Hindlimb muscle (tissue), 1 donor: ENCODE measurements around the gene TRIM77. TPM values are rescaled to one million over a fixed set of nuclear protein-coding genes. Genes with fewer than 3 reads are reported as not detected.
"Not testable (repeated sequence)": the region's sequence is repeated elsewhere in the genome, so short reads cannot be mapped to it uniquely, and the experiment has no call there.

Experiments
- DNase-seq: peaks from one replicate; pipeline ENCODE4 v3.0.0-alpha.2; 2013
- polyA plus RNA-seq: library from polyadenylated mRNA; unstranded; fragments of 120-200 nt; gene quantifications from one replicate; pipeline ENCODE4 v1.2.1, GENCODE V29; 2013; ENCODE audit not compliant: insufficient read length

Gene TRIM77, protein sequence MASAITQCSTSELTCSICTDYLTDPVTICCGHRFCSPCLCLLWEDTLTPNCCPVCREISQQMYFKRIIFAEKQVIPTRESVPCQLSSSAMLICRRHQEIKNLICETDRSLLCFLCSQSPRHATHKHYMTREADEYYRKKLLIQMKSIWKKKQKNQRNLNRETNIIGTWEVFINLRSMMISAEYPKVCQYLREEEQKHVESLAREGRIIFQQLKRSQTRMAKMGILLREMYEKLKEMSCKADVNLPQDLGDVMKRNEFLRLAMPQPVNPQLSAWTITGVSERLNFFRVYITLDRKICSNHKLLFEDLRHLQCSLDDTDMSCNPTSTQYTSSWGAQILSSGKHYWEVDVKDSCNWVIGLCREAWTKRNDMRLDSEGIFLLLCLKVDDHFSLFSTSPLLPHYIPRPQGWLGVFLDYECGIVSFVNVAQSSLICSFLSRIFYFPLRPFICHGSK
- polyA plus RNA-seq, result not detected

DNA sequence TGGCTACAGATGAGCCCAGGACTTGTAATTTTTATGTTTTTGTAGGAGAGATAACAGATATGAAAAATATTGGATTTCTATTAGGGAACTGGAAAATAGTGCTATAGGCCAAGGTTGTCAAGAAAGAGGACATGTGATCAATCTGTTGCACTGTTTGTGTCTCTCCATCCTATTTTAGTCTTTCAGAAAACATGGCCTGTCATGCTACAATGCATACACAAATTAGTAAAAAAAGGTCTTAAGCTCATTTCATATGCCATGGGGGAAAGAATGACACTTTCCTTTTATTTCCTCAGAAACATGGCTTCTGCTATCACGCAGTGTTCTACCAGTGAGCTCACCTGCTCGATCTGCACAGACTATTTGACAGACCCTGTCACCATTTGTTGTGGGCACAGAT, at the start of gene TRIM77:
TRIM77 (plus strand) TSS at position 301 of the 400 bp plus-strand sequence; CDS start at position 301, 0 bp downstream.
- DNase-seq, result not testable (repeated sequence)

DNA sequence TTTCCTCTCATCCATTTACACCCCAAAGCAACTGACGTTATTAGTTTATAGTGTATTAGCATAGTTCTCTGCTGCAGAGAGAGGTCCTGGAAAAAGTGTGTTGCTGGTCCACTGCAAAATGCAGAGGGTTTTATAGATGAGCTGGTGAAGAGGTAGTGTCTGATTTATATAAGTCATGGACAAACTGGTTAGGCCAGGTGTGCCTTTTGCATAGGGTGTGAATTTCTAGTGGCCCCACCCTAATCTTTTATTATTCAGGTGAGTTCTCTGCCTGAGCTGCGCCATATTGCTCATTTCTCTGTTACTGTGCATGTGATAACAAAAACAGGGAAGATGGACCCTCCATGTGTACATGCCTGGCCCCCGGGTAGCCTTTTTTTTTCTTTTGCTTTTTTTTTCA, 43.1 kb upstream of the TRIM77 start:
- no peak for DNase-seq

DNA sequence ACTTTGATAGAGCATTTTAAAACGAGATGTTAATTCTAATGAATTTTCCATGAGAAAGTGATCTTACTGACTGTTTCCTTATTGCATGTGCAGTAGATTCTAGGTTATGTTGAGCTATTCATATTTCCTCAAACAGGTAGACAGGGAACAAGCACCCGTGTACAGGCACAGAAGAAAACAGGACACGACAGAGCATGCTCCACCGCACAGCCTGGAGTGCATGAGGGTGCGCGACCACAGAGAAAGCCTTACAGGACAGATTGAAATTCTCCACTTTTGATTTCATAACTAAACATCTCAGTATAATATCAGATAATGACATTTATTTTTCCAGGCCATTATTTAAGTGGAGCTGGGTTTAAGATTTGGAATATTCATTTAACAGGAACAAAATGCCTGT, 41.9 kb upstream of the TRIM77 start:
- not testable (repeated sequence) for DNase-seq

DNA sequence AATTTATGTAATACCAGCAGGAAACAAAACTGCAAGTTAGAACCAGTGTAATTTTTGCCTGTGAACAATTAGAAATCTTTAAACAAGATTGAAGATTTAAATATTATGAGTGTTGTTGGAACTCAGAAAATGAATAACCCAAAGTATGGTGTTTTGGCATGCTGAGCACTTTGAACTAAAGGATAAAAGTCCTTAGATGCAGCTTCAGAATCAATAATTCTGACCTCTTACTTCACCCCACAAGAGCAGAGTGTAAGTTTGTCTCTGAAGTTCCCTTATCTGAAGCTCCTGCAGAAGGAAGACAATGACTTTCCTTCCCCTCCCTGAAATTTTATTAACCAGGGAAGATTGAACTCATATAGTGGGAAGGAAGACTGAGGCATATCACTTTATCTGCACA, 40.5 kb upstream of the TRIM77 start:
- not testable (repeated sequence) for DNase-seq

DNA sequence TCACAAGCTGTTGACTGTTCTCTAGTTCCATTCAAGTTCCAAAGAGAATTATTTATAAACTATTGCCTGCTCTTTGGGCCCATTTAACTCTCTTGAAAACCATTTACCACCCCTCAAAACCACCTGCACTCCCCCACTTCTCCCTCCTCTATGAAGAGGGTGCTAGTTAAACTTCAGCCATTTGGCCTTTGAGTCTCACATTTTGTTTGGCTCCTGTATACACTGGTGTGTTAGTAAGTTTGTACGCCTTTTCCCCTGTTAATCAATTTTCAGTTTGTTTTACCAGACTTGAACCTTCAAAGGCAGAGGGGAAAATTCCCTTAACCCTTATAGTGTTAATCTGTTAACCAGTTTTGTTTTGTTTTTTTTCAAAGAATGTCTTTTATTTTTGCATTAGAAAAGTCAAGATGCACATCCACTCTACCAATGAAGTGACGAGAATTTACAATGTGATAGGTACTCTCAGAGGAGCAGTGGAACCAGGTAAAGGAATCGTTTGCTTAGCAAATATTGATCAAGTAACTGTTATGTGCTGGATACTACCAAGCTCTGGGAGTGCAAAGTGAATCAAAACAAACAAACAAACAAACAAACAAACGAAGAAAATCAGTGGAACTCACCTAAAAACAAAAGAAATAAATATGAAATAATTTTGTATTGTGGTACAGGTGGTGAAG, 40.0 kb upstream of the TRIM77 start:
- not testable (repeated sequence) for DNase-seq

DNA sequence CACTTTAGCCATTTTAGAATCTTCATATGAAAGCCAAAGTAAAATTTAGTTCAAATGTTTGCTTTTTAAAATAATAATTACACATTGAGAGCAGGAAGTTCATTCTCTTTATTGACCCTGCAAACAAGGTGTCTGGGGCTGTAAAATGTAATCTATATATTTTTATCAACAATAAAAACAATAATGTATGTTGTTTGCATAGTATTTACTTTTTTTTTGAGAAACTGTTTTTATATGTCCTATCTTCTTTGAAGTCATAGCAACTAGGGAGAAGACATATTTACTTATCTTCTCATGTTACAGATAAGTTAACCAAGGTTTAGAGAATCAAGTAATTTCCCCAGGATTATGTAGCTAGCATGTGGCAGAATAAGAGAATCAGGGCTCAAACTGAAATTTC, 37.6 kb upstream of the TRIM77 start:
- DNase-seq, result not testable (repeated sequence)

DNA sequence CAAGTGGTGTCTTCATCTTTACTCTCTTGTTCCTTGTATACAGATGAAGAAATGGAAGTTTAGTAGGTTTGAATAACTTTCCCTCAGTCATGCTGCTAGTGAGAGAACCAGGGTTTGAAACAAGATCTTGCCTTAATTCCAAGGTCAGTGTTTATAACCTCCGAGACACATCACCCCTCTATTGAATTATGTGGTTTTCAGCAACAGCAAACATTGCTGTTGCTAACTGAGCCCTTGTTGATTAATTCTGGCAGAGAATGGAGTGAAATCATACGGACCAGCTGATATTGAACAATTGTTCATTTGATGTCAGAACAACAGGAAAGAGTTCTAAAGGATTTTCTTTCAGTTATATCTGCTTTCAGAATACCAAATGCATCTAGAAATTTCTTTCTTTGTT, 36.7 kb upstream of the TRIM77 start:
- not testable (repeated sequence) for DNase-seq

DNA sequence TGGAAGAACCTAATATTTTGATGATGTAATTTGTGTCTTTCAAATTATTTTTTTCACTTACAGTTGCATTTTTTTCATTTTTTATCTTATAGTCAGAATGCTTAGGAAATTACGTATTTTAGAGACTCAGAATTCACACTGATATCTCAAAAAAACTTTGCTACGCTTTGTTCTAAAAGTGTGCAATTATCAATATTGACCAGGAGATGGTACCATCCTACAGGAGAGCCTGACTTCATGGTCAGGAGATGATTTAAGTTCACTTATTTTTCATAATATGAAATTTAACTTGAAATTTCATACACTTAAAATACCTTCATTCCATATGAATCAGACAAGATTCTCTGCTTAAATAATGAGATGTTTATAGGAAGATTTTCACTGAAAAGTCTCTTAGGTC, 34.7 kb upstream of the TRIM77 start:
- DNase-seq, result not testable (repeated sequence)

DNA sequence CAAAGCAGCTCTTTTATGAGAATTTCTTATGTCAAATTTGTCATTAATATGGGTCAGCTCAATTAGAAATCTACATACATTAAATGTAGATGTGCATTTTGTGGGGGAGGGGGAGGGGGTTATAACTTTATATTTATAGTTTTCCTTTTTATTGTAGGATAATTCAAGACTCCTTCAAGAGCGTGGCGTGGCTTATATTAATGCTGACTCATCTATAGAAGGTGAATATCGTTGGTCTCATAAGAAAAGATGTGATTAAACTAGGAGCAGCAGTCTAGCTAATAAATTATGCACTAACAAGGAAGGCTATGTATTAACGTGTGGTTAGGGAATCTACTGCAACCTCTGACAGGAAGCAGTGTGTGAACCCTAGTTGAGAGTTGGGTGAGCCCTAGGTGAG, 34.2 kb upstream of the TRIM77 start:
- DNase-seq, result not testable (repeated sequence)

DNA sequence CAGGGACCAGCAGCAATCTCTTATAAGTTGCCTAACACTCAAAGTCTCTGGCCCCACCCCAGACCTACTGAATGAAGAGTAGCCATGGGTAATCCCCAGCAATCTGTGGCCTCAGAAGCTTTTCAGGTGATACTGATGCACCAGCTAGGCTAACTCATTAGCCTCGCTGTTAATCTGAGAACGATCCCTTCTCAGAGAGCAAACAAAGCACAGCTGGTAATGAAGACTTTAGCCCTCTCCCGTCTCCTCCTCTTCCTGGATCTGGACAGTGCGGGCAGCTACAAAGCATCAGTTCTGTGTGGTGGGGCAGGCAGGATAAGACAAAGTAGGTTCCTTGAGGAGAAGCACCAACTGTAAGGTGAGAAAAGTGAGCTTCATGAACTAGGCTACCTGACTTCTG, 3.0 kb upstream of the TRIM77 start:
- not testable (repeated sequence) for DNase-seq

DNA sequence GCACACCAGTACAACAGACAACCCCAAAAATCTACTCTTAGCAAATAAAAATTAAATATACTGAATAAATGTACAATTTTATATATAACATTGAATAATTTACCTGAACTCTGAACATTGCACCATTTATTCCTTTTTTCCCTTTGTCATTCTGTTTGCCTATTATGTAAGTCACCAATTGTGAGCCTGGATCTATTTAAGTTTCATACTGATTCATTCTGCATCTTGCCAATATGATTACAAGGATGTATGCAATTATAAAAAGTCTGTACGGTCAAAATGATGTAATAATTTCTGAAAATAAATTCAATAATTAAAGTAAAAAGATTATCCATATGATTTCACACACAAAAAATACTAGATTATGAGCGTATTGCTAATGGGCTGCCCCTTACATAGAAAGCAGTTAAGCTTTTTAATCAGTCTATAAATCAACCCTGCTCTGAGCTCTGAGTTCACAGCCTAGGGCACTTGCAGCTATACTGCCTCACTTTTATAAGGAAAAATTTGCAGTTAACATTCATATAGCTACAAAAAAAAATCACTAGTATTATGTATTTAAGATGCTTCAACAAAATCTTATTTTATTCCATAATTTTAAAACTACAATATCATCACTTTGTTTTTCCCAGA, 14.9 kb downstream of the TRIM77 start:
- DNase-seq, result not testable (repeated sequence)

DNA sequence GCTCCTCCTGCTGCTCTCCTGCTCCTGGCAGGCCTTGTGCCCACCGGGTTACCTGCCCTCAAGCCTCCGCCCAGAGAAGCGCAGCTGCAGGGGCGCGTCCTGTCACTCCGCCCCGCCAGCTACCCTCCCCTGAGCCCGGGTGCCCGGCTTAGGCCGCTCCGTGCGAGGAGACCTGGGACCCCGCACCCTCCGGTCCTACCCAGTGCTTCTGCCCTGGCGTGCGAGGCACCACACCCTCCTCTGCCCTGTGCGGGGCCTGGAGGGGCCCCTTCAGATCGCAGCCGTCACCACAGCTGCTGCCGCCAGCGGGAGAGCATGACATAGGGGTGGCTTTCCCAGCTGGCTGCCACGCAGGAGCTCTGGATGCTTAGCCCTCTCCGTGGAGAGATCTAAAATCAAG, 20.1 kb downstream of the TRIM77 start:
- DNase-seq, result not testable (repeated sequence)

DNA sequence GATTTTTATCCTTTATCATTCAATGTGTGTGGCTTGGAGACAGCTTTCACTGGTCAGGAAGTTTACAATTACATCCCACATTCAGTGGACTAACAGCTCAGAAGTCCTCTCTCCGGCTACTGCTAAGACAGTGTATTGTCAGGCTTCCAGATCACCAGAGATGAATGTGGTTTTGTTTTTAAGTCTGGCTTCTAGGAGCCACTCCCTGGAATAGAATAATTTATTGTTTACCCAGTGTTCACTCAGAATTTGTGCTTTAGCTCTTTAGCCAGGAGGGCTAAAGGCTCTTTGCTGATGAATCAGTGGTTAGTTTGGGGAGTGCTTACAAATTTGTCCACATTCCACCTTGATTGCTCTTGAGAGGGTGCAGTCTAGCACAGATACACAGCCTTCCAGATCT, 26.5 kb downstream of the TRIM77 start:
- no peak for DNase-seq

DNA sequence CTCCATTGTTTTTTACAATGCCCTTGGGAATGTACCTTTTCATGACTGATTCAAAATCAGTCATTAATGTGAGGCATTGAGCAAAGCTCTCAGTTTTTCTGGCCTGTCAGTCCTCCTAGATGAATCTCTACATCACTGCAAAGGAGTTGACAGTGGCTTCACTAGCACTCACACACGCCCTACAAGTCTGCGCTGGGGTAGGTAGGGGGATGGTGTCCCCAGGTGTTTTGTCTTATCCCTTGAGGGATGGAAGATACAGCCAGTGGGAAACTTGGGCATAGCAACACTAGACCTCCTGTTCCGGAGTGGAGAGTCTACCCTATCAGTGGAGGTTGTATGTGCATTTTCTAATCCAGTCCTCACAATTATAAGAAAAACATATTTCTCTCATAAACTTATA, 27.0 kb downstream of the TRIM77 start:
- no peak for DNase-seq

DNA sequence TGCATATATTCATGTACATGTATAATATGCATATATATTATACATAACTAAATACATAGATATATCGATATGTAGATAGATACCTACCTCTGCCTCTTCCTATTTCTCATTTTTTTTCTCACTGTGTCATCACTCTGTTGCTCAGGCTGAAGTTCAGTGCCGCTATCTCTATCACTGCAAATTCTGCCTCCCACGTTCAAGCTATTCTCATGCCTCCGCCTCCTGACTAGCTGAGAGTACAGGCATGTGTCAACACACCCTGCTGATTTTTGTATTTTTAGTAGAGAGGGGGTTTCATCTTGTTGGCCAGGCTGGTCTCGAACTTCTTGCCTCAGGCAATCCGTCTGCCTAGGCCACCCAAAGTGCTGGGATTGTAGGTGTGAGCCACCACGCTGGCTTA, 31.3 kb downstream of the TRIM77 start:
- DNase-seq, result not testable (repeated sequence)

DNA sequence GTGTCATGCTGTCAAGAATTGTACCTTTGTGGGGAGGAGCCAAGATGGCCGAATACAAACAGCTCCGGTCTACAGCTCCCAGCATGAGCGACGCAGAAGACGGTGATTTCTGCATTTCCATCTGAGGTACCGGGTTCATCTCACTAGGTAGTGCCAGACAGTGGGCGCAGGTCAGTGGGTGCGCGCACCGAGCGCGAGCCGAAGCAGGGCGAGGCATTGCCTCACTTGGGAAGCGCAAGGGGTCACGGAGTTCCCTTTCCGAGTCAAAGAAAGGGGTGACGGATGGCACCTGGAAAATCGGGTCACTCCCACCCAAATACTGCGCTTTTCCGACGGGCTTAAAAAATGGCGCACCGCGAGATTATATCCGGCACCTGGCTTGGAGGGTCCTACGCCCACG, 34.1 kb downstream of the TRIM77 start:
- not testable (repeated sequence) for DNase-seq

DNA sequence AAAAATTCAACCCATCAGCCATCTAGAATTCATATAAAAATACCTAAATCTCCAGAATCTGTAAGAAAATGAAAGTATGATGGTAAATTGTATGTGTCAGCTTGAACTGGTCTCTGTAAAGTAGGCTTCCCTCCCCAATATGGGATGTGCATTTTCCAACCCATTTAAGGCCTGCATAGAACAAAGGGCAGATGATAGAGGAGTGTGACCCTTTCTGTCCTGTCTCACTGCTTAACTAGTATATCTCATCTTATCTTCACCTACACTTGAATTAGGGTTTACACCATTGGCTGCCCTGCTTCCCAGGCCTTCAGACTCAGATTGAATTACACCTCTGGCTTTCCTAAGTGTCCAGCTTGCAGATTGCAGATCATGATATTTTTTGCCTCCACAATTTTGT, 40.7 kb downstream of the TRIM77 start:
- not testable (repeated sequence) for DNase-seq

Other genes starting within 250 kb of the TRIM77 start
- gene NOX4, start 218.9 kb upstream of the TRIM77 start, polyA plus RNA-seq, result 2.9 TPM
- gene TRIM49, start 98.3 kb downstream of the TRIM77 start, polyA plus RNA-seq, result not detected
- gene TRIM64B, start 168.2 kb downstream of the TRIM77 start, polyA plus RNA-seq, result not detected
- gene TRIM49D1, start 211.9 kb downstream of the TRIM77 start, polyA plus RNA-seq, result not detected
- not detected for gene TRIM49D2, start 213.8 kb downstream of the TRIM77 start, polyA plus RNA-seq